HepG2 (cell line): ENCODE data around the gene MAN2A2.

ENCODE experiments used
- KLF16 ChIP-seq, 2 experiments: sonication (generic) in 1 of 2; formaldehyde crosslinking in 1 of 2; IDR thresholded peaks; 2 replicates each; pipeline versions ENCODE4 v1.6.1 to v1.8.0; 2016 to 2023; ENCODE audit warnings: missing genetic modification reagents in 2 of 2, missing compliant biosample characterization in 1 of 2
- PAX8 ChIP-seq: sonication (generic); formaldehyde crosslinking; IDR thresholded peaks from 2 replicates; pipeline ENCODE4 v1.8.0; 2022; ENCODE audit warnings: mild to moderate bottlenecking, missing genetic modification reagents, borderline replicate concordance
- SRSF4 ChIP-seq: fragments of 200-400 bp; formaldehyde crosslinking; IDR thresholded peaks from one replicate; pipeline ENCODE4 v1.6.1; 2018; ENCODE audit warnings: mild to moderate bottlenecking, low read depth, low read length, moderate library complexity; ENCODE audit not compliant: poor library complexity, severe bottlenecking
- ZNF431 ChIP-seq: sonication (generic); formaldehyde crosslinking; IDR thresholded peaks from 2 replicates; pipeline ENCODE4 v1.9.0; 2022; ENCODE audit warnings: missing genetic modification reagents, low read depth, mild to moderate bottlenecking, borderline replicate concordance
- TF ChIP-seq, protein P1 (sequence below): sonication (generic); formaldehyde crosslinking; IDR thresholded peaks from 2 replicates; pipeline ENCODE4 v1.5.0; 2020; ENCODE audit warnings: missing genetic modification reagents, mild to moderate bottlenecking, borderline replicate concordance

DNA sequence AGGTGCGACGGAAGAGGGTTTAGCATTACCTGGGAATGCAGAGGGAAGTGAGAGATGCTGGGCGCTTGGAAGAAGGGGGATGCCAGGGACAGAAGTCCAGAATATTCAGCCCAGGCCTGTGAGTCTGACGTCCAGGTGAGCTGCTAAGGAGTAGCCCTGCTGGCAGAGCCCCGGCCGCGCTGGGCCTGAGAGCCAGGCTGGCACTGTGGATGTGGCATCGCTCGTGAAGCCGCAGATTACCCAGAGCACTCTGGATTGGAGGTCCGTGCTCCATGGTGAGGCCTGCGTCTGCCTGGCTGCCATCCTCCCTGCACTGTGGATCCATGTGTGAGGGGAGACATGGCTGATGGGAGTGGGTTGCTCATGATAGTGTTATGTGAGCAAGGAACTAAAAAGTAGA is 14.5 kb downstream of the MAN2A2 start:
- TF ChIP-seq SRSF4 = no peak
- no peak for TF ChIP-seq PAX8
- TF ChIP-seq, protein P1, sequence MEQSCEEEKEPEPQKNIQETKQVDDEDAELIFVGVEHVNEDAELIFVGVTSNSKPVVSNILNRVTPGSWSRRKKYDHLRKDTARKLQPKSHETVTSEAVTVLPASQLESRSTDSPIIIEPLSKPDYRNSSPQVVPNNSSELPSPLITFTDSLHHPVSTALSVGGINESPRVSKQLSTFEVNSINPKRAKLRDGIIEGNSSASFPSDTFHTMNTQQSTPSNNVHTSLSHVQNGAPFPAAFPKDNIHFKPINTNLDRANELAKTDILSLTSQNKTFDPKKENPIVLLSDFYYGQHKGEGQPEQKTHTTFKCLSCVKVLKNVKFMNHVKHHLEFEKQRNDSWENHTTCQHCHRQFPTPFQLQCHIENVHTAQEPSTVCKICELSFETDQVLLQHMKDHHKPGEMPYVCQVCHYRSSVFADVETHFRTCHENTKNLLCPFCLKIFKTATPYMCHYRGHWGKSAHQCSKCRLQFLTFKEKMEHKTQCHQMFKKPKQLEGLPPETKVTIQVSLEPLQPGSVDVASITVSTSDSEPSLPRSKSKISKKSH (CRISPR knock-in tag) = no peak
- no peak for TF ChIP-seq KLF16 (CRISPR knock-in tag; IDR thresholded peaks at IDR 0.05)
- TF ChIP-seq ZNF431 (CRISPR knock-in tag) = no peak
